Kidney (tissue), 14 donors: ENCODE results near the gene RENBP. TPM values are rescaled to one million over a fixed set of nuclear protein-coding genes. Genes with fewer than 3 reads are reported as not detected.
A peak's percentile ranks its signal among the peaks of the same experiment; 100 is the strongest.

Source experiments
- DNase-seq, 5 donors: peaks; one replicate each; pipeline ENCODE4 v3.0.0-alpha.2; 2013 to 2020
- FAIRE-seq: peaks from 2 replicates; lab custom pipeline; 2012; peaks lifted over from hg19 to GRCh38; lab: Jason Lieb, UNC
- H3K27ac ChIP-seq, 2 donors: one replicate each; pipeline ENCODE4 v1.7.0; 2013; ENCODE audit warnings: low read depth in 2 of 2, low read length in 2 of 2, inconsistent platforms in 1 of 2
- H3K27me3 ChIP-seq: one replicate; pipeline ENCODE4 v1.7.1; 2013; ENCODE audit warnings: low read length, inconsistent platforms; ENCODE audit not compliant: control insufficient read depth, insufficient read depth
- H3K36me3 ChIP-seq, 3 donors: one replicate each; pipeline versions ENCODE4 v1.7.0 to v1.7.1; 2013; ENCODE audit warnings: low read length in 3 of 3, control low read depth in 1 of 3, inconsistent platforms in 1 of 3; ENCODE audit not compliant: insufficient read depth in 3 of 3, control insufficient read depth in 2 of 3
- H3K4me1 ChIP-seq, 3 donors: one replicate each; pipeline versions ENCODE4 v1.7.0 to v1.7.1; 2013; ENCODE audit warnings: low read length in 3 of 3, inconsistent platforms in 1 of 3, low read depth in 1 of 3; ENCODE audit not compliant: control insufficient read depth in 2 of 3, insufficient read depth in 2 of 3
- H3K4me3 ChIP-seq, 3 donors: one replicate each; pipeline versions ENCODE4 v1.7.0 to v1.8.1; 2013; ENCODE audit warnings: low read length in 3 of 3, control low read depth in 1 of 3, inconsistent platforms in 1 of 3
- H3K9ac ChIP-seq, 3 donors: one replicate each; pipeline versions ENCODE4 v1.7.0 to v1.7.1; 2013; ENCODE audit warnings: low read length in 3 of 3, control low read depth in 1 of 3, inconsistent platforms in 1 of 3
- H3K9me3 ChIP-seq, 3 donors: one replicate each; pipeline versions ENCODE4 v1.7.0 to v1.7.1; 2013; ENCODE audit warnings: low read length in 3 of 3, control low read depth in 1 of 3, inconsistent platforms in 1 of 3; ENCODE audit not compliant: control insufficient read depth in 2 of 3, insufficient read depth in 1 of 3
- CTCF ChIP-seq: IDR thresholded peaks from 3 replicates; pipeline ENCODE4 v1.5.1; 2012; ENCODE audit warnings: mild to moderate bottlenecking, moderate library complexity, borderline replicate concordance; ENCODE audit not compliant: insufficient read depth; ENCODE audit errors: extremely low read depth
- intact Hi-C: fragments of 100-400 bp; cut with DNase I; formaldehyde crosslinking; loops from one replicate; pipeline ENCODE4 v1.11.1; 2022
- polyA plus RNA-seq: library from polyadenylated mRNA; stranded (reverse); fragments of 350-450 nt; fragmentation: Illumina TruSeq; extraction: RNeasy Lipid Tissue Mini Kit (QIAGEN cat#74804); gene quantifications from one replicate; pipeline ENCODE4 v1.2.3, GENCODE V29; 2014; ENCODE audit warnings: low read depth, low replicate concordance; ENCODE audit not compliant: insufficient read depth
- total RNA-seq: library from RNA; stranded (reverse); fragmentation: NEBNext Ultra II Directional; extraction: Animal tissue kit (Norgen Biotek cat#: 25700); gene quantifications from one replicate; pipeline ENCODE4 v1.2.1, GENCODE V29; 2021
- donor health status: control.
- donor health status: control.
- donor health status: control.
- donor health status: control.
- donor health status: control.
- donor health status: DM: yes; HTN: yes; CAD: no.
- donor health status: Normal renal cell carcinoma (clear cell type).

RENBP gene
- total and polyA plus RNA-seq, 2 donors from 2014 or later = 22.9 to 78.2 TPM

GRCh38 chrX:153926858-153927671 is 17.4 kb downstream of the RENBP start:
- Histone ChIP-seq H3K27ac (peak overlapping the region; percentile 96 to 97), H3K4me1 (peaks cover 0 to 20% (median 7%) of the 10 kb centered on the region in 3 donors), H3K27me3 (no peaks in the 10 kb centered on the region), H3K9ac (peak overlapping the region in 2 of 3 donors; percentile 79 to 86), H3K36me3 (peaks cover 0 to 2% (median 0%) of the 10 kb centered on the region in 3 donors), H3K9me3 (no peaks in the 10 kb centered on the region), H3K4me3 (peak overlapping the region; percentile 57 to 71 (median 61))
- no peak for TF ChIP-seq CTCF
- FAIRE-seq = no peak
- DNase-seq = peak; percentile 55 to 85 (median 75)
- intact Hi-C loops = no loop called here

GRCh38 chrX:153926552-153926857 is 17.9 kb downstream of the RENBP start:
- intact Hi-C loops = no loop called here
- Histone ChIP-seq H3K9ac (no peak overlapping the region), H3K27ac (peak overlapping the region; percentile 96 to 97), H3K27me3 (no peaks in the 10 kb centered on the region), H3K36me3 (peaks cover 0 to 2% (median 0%) of the 10 kb centered on the region in 3 donors), H3K4me1 (peaks cover 0 to 22% (median 7%) of the 10 kb centered on the region in 3 donors), H3K4me3 (no peak overlapping the region), H3K9me3 (no peaks in the 10 kb centered on the region)
- no peak for TF ChIP-seq CTCF
- FAIRE-seq (no peak), DNase-seq (no peak)

GRCh38 chrX:153925739-153926551 is 18.5 kb downstream of the RENBP start, which contains the start of gene ARHGAP4:
TSS of gene ARHGAP4 (minus strand) at chrX:153926264. CDS start at chrX:153926202, 62 bp downstream.
- peak within 1 kb of the TSS; percentile 96 to 97 for H3K27ac ChIP-seq
- peak within 1 kb of the TSS; percentile 56 to 71 (median 57) for H3K4me3 ChIP-seq
- FAIRE-seq (no peak), DNase-seq (peak in 2 of 5 donors; percentile 9 to 82)
- H3K36me3 ChIP-seq = peaks cover 0 to 2% (median 0%) of the 10 kb centered on the region in 3 donors
- TF ChIP-seq CTCF = no peak
- peaks cover 0 to 23% (median 7%) of the 10 kb centered on the region in 3 donors for H3K4me1 ChIP-seq
- no peaks in the 10 kb centered on the region for H3K27me3 ChIP-seq
- no peaks in the 10 kb centered on the region for H3K9me3 ChIP-seq
- peak within 1 kb of the TSS in 1 of 3 donors; percentile 86 for H3K9ac ChIP-seq
- intact Hi-C loops = no loop called here
